Neural crest cell (in vitro differentiated cells): Measurements from ENCODE around the gene VAC14. TPM values are rescaled to one million over a fixed set of nuclear protein-coding genes. Genes with fewer than 3 reads are reported as not detected.

Source experiments
- DNase-seq: peaks from one replicate; pipeline ENCODE4 v3.0.0; 2021; ENCODE audit warnings: low read depth, mixed read lengths, low spot score
- H3K27ac Mint-ChIP-seq: one replicate; pipeline ENCODE4 v1.8.0; 2021; ENCODE audit warnings: mild to moderate bottlenecking, mixed read lengths; ENCODE audit not compliant: unreplicated experiment
- H3K27me3 Mint-ChIP-seq: 2 replicates; pipeline ENCODE4 v1.8.0; 2021; ENCODE audit warnings: low read depth, mild to moderate bottlenecking, mixed read lengths
- H3K36me3 Mint-ChIP-seq: 2 replicates; pipeline ENCODE4 v1.8.0; 2021; ENCODE audit warnings: low read depth, mild to moderate bottlenecking, mixed read lengths
- H3K4me1 Mint-ChIP-seq: 2 replicates; pipeline ENCODE4 v1.8.0; 2021; ENCODE audit warnings: mixed read lengths
- H3K4me3 Mint-ChIP-seq: one replicate; pipeline ENCODE4 v1.8.0; 2021; ENCODE audit warnings: mild to moderate bottlenecking, mixed read lengths
- H3K9me3 Mint-ChIP-seq: 2 replicates; pipeline ENCODE4 v1.8.0; 2021; ENCODE audit warnings: mixed read lengths
- total RNA-seq: library from RNA; stranded (reverse); gene quantifications from 2 replicates; pipeline ENCODE4 v1.2.1, GENCODE V29; 2021
- TF ChIP-seq, protein P1 (sequence below): fragments of 200-600 bp; sonication (generic); conservative IDR thresholded peaks from 2 replicates; pipeline ENCODE4 v1.5.0; 2021; ENCODE audit warnings: antibody characterized with exemption, mild to moderate bottlenecking

The VAC14 gene
- total RNA-seq, 1 donor from 2014 or later = 46.7 TPM

- DNase-seq = no peak
- Mint-ChIP-seq H3K27ac (peak overlapping the region; percentile 78), H3K27me3 (no peaks in the 10 kb centered on the region), H3K4me3 (no peak overlapping the region), H3K36me3 (peaks cover 3% of the 10 kb centered on the region), H3K9me3 (no peaks in the 10 kb centered on the region), H3K4me1 (no peaks in the 10 kb centered on the region)
- TF ChIP-seq, protein P1, sequence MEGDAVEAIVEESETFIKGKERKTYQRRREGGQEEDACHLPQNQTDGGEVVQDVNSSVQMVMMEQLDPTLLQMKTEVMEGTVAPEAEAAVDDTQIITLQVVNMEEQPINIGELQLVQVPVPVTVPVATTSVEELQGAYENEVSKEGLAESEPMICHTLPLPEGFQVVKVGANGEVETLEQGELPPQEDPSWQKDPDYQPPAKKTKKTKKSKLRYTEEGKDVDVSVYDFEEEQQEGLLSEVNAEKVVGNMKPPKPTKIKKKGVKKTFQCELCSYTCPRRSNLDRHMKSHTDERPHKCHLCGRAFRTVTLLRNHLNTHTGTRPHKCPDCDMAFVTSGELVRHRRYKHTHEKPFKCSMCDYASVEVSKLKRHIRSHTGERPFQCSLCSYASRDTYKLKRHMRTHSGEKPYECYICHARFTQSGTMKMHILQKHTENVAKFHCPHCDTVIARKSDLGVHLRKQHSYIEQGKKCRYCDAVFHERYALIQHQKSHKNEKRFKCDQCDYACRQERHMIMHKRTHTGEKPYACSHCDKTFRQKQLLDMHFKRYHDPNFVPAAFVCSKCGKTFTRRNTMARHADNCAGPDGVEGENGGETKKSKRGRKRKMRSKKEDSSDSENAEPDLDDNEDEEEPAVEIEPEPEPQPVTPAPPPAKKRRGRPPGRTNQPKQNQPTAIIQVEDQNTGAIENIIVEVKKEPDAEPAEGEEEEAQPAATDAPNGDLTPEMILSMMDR = no peak
Measured at GRCh38 chr16:70758786-70759185, 42.2 kb downstream of the VAC14 start.

DNA sequence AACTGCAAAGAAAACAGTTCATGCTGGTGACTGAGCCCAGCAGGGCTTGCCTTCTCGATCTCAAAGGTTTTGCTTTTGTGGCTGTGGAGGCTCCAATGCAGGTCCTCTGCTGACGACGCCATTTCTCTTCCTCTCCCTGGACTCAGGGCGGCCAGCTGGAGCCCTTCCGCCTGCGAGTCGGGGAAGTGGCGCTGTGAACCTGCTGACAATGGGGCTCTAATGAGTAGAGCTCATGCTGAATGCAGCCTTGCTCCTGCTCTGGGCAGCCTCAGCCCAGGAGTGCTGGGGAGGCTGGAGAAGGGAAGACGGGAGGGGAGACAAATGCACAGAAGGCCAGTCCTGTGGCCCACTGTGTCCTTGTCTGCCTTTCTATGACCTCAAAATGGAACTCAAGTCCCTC, 43.8 kb downstream of the VAC14 start:
- no peaks in the 10 kb centered on the region for H3K4me1 Mint-ChIP-seq
- H3K27ac Mint-ChIP-seq = peak overlapping the region; percentile 71
- no peak for DNase-seq
- no peaks in the 10 kb centered on the region for H3K9me3 Mint-ChIP-seq
- no peaks in the 10 kb centered on the region for H3K27me3 Mint-ChIP-seq
- peaks cover 3% of the 10 kb centered on the region for H3K36me3 Mint-ChIP-seq
- TF ChIP-seq, protein P1 = no peak
- no peak overlapping the region for H3K4me3 Mint-ChIP-seq

DNA sequence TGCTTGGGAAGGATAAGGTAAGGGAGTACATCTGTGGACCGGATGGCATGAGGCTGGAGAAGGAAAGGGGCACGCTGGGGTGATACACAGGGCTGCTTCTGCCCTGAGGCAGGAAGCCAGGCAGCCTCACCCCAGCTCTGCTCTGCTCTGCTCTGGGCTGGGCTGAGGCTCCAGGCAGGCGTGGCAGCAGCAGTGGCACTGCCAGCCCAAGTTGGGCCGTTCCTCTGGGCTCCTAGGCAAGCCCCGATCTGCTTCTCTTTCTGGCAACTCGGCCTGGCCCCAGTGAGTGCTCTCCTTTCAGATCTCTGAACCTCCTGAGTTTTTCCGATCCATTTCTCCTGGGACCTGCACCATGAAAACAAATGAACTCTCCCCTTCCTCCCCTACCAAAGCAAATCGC, 44.9 kb downstream of the VAC14 start:
- Mint-ChIP-seq H3K4me1 (peaks cover 2% of the 10 kb centered on the region), H3K36me3 (peaks cover 3% of the 10 kb centered on the region), H3K27ac (no peak overlapping the region), H3K4me3 (no peak overlapping the region), H3K9me3 (no peaks in the 10 kb centered on the region), H3K27me3 (no peaks in the 10 kb centered on the region)
- no peak for DNase-seq
- TF ChIP-seq, protein P1 = no peak

GRCh38 chr16:70754851-70755600, 45.9 kb downstream of the VAC14 start:
- Mint-ChIP-seq H3K36me3 (peaks cover 3% of the 10 kb centered on the region), H3K27ac (peak overlapping the region; percentile 75), H3K4me1 (peaks cover 12% of the 10 kb centered on the region), H3K27me3 (no peaks in the 10 kb centered on the region), H3K9me3 (no peaks in the 10 kb centered on the region), H3K4me3 (no peak overlapping the region)
- TF ChIP-seq, protein P1 = no peak
- DNase-seq = no peak

GRCh38 chr16:70754371-70754770, 46.6 kb downstream of the VAC14 start:
- DNase-seq = no peak
- H3K4me3 Mint-ChIP-seq = no peak overlapping the region
- peak overlapping the region; percentile 75 for H3K27ac Mint-ChIP-seq
- TF ChIP-seq, protein P1 = no peak
- peaks cover 3% of the 10 kb centered on the region for H3K36me3 Mint-ChIP-seq
- H3K9me3 Mint-ChIP-seq = no peaks in the 10 kb centered on the region
- peaks cover 17% of the 10 kb centered on the region for H3K4me1 Mint-ChIP-seq
- no peaks in the 10 kb centered on the region for H3K27me3 Mint-ChIP-seq
